Stimulated activated CD8-positive, alpha-beta memory T cell treated with anti-CD3 and anti-CD28 coated beads, Interleukin-7, amount 100 ng/mL, for 24 hours (primary cell): Measurements from ENCODE around the gene ACTL10.

ENCODE experiments used
- DNase-seq: peaks from one replicate; pipeline ENCODE4 v3.0.0-alpha.2; 2020; ENCODE audit warnings: low read depth

ACTL10 gene

GRCh38 chr20:33649201-33649681 lies 17.5 kb upstream of the ACTL10 start:
- DNase-seq = no peak

GRCh38 chr20:33650111-33650752 lies 16.5 kb upstream of the ACTL10 start:
- DNase-seq = no peak

- no peak for DNase-seq
These were observed 15.8 kb upstream of the ACTL10 start for GRCh38 chr20:33650753-33651561.

- DNase-seq = no peak
These were observed 15.1 kb upstream of the ACTL10 start for GRCh38 chr20:33651562-33652048.

DNA sequence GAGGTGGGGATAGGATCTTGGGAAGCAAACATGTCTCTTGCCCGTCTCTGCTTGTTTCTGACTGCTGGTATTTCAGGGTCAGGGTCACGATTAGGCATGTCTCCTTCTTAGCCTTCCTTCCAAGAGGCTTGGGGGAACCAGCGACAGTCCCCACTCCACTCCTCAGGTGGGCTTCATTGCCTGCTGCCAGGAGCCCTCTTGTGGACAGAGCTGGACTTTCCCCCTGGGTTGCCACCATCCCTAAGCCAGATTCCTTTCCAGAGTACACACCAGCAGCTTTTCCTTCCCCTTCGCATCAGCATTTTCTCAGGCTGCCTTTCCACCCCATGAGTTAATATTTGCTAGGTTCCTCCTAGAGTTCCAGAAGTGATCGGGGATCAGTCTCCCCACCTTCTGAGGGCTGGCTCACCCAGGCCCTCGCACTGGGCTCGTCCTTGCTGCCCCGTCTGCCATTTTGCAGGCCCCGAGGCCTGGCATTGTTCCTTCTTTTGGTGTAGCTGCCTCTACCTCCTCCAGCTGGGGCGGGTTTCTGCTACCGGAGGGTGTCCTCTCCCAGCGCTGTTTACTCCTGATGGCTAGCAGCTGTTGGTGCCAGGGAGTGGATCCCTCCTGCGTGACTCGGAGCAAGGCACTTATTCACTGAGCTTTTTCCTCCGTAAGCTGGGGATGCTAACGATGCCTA lies 13.4 kb upstream of the ACTL10 start:
- no peak for DNase-seq

GRCh38 chr20:33653900-33654596 lies 12.7 kb upstream of the ACTL10 start:
- DNase-seq = no peak

DNA sequence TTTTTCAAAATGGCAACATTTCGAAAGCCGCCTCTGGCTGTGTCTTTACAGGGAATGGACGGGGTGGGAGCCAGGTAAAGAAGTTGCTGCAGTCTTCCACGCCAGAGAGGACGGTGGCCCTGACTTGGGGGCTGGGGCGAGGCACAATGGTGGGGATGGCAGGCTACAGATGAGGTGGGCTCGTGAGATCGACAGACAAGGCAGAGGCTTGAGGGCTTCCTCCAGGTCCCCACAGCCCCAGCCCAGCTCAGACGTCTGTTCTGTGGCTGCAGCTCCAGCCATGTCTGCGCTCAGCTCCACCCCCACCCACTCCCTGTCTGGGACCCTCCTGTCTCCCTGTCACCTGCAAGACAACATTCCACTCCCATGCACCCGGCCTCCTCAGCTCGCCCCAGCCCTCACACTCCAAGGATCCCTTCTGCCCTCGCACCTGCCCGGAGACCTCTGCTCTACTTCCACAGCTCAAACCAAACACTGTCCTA lies 12.0 kb upstream of the ACTL10 start:
- DNase-seq = no peak

DNA sequence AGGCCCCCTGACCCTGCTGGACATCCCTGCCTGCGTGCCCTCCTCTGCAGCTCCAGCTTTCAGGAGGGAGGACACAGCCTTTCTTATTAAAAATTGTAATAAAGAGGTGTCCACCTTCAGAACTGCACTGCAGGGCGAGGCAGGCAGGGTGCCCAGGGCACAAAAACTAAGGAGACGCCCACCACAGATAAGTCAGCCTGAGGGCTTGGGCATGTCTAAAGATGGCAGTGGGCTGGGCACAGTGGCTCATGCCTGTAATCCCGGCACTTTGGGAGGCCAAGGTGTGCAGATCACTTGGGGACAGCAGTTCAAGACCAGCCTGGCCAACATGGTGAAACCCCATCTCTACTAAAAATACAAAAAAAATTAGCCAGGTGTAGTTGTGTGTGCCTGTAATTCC lies 11.6 kb upstream of the ACTL10 start:
- DNase-seq = no peak

- DNase-seq = no peak
These were observed 10.5 kb upstream of the ACTL10 start for GRCh38 chr20:33656010-33656782.

DNA sequence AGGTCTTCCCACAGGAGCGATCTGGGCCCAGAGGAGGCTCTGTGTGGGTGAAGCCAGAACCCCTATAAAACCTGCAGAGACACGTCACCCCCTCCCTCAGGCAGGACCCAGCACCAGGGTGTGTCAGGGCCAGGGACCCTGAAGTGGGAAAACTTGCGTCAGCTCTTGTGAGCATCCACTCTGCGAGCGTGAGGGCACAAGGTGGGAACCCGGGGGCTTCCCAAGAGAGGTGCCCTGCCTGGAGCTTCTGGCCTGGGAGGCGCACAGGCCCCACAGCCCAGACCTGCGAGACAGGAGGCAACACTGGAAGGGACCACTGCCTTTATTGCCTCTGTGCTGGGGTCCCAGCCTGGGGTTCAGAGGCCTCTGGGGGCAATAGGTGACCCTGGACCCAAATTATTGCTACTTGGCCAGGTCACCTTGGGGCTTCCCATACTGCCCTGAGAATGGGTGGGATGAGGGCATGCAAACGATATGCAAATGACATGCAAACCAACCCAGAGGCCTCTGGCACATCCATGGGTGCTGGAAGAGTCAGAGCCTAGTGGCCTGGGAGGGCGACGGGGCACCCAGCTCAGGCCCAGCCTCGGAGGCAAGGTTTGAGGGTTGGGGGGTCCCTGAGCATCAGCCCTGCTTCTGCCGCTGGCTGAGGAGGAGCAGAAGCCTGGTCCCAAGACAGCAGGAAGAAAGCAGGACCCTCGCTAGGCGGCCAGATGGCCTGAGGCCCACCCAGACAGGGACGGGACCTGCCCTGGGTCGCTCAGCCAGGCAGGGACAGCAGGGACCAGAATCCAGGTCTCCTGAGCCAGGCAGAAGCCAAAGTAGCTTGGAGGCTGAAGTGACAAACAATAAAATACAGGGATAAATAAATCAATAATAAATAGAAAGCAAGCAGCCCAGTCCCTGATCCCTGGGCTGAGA lies 9.7 kb upstream of the ACTL10 start:
- DNase-seq = no peak

- DNase-seq = no peak
These were observed 9.0 kb upstream of the ACTL10 start for GRCh38 chr20:33657704-33658095.

DNA sequence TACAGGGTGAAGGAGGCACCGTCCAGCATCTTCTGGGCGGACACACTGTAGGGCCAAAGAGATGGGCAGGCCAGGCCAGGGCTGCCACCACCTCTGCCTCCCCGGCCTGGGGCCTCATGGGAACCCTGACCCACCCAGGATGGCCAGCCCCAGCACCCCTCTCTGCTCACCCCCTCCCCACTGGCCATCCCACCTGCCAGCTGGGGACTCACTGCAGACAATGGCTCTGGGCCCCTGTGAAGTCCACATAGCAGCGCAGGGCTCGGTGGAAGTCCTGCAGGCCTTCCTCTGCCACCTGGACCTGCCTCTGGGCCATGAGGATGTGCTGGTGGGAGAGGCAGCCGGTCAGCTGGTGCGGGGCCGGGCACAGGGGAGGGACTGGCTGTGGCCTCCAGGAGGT lies 8.2 kb upstream of the ACTL10 start:
- DNase-seq = no peak

DNA sequence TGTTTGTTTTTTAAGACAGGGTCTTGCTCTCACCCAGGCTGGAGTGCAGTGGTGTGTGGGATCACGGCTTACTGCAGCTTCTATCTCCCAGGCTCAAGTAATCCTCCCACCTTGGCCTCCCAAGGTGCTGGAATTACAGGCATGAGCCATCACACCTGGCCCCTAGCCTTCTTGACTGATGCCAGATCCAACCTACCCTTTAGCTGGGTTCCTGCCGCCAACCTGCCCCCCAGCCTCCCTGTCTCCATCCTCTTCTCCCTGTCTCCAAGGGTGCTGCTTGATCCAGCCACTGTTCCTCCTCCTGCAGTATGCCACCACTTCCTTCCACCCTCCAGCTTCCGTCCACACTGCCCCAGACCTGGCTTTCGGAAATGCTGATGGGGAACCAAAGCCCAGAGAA lies 7.8 kb upstream of the ACTL10 start:
- DNase-seq = no peak

- no peak for DNase-seq
These were observed 7.3 kb upstream of the ACTL10 start for GRCh38 chr20:33659341-33660034.

DNA sequence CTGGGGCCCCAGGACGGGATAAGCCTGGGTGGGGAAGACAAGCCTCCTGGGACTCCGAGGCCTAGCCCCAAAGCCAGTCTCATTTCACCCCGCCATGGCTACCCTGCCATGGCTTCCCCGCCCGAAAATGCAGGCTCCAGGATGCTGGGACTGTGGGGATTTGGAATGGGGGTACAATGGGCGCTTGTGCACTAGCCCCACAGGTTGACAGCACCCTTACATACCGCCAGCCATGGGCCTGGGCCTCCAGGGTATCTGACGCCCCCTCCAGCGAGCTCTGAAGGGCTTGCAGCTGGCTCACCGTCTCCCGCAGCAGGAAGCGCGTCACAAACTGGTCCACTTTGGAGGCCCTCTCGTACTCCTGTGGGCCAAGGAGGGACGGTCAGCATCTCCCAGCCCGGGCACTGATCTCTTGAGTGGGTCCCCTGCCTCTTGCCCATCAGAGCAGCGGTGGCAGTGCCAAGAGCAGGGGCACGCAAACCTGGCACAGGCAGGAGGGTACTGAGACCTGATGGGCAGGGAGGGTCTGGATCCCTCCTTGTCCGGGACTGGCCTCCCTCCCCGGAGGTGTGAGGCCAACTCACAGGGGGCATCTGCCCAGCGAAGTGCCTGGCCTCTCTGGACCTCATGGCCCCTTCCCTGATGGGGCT lies 6.6 kb upstream of the ACTL10 start:
- DNase-seq = no peak

DNA sequence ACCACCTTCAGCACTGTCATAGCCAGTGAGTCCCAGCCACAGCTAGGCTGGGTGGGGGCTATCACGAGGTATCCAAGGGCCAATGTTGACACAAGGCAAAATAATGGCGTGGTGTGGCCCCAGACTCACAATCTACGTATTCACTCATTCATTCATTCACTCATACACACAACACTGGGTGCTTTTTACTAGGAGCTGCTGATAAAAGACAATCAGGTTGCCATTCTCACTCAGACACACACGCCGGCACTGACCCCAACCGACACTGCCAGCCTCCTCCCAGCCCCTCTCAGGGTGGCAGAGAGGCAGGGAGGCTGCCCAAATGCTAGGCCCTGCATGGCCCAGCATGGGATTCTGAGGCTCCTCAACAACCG lies 6.1 kb upstream of the ACTL10 start:
- DNase-seq = no peak

- DNase-seq = no peak
These were observed 4.6 kb upstream of the ACTL10 start, which contains the start of gene C20orf144 for GRCh38 chr20:33662172-33662571. Gene C20orf144 (plus strand): TSS chr20:33662327. CDS start chr20:33662346, 19 bp downstream.

- DNase-seq = peak; percentile 61
These were observed 3.3 kb upstream of the ACTL10 start for GRCh38 chr20:33663161-33664084.
